ENCODE results near the gene TRIP6. TPM values are rescaled to one million over a fixed set of nuclear protein-coding genes. Genes with fewer than 3 reads are reported as not detected.
"Not testable (repeated sequence)": the region's sequence is repeated elsewhere in the genome, so short reads cannot be mapped to it uniquely, and the experiment has no call there.

TRIP6 gene
- total RNA-seq, 4 donors from 2014 or later: 71.9 to 94.3 (median 89.5) TPM

- peaks cover 82% of the 10 kb centered on the region for H3K27me3 ChIP-seq
- H3K4me3 ChIP-seq: no peak overlapping the region
- H3K9me3 ChIP-seq: no peaks in the 10 kb centered on the region
- no peak for TF ChIP-seq POLR2A (IDR thresholded peaks at IDR 0.05)
- TF ChIP-seq EP300 (IDR thresholded peaks at IDR 0.05): no peak
- no peak for TF ChIP-seq POLR2AphosphoS5 (IDR thresholded peaks at IDR 0.05)
- TF ChIP-seq, protein P1, sequence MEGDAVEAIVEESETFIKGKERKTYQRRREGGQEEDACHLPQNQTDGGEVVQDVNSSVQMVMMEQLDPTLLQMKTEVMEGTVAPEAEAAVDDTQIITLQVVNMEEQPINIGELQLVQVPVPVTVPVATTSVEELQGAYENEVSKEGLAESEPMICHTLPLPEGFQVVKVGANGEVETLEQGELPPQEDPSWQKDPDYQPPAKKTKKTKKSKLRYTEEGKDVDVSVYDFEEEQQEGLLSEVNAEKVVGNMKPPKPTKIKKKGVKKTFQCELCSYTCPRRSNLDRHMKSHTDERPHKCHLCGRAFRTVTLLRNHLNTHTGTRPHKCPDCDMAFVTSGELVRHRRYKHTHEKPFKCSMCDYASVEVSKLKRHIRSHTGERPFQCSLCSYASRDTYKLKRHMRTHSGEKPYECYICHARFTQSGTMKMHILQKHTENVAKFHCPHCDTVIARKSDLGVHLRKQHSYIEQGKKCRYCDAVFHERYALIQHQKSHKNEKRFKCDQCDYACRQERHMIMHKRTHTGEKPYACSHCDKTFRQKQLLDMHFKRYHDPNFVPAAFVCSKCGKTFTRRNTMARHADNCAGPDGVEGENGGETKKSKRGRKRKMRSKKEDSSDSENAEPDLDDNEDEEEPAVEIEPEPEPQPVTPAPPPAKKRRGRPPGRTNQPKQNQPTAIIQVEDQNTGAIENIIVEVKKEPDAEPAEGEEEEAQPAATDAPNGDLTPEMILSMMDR (IDR thresholded peaks at IDR 0.05): no peak
- ATAC-seq: no peak
- H3K27ac ChIP-seq: no peak overlapping the region
- 70 to 84% methylated on average over 2 to 4 of the region's 5 CpGs for WGBS, 2 donors (ENCODE audit: low coverage in 1 of 2)
- peaks cover 0 to 7% (median 3%) of the 10 kb centered on the region in 3 donors for H3K4me1 ChIP-seq
- H3K36me3 ChIP-seq: no peaks in the 10 kb centered on the region
These were observed 34.7 kb downstream of the TRIP6 start for GRCh38 chr7:100901921-100902332.

GRCh38 chr7:100902638-100903037 lies 35.5 kb downstream of the TRIP6 start:
- H3K9me3 ChIP-seq: no peaks in the 10 kb centered on the region
- no peak overlapping the region for H3K4me3 ChIP-seq
- no peaks in the 10 kb centered on the region for H3K4me1 ChIP-seq
- no peaks in the 10 kb centered on the region for H3K36me3 ChIP-seq
- no peak for ATAC-seq
- no peak overlapping the region for H3K27ac ChIP-seq
- peaks cover 82% of the 10 kb centered on the region for H3K27me3 ChIP-seq
- 87% methylated on average over 4 of the region's 7 CpGs; no CpG with 5 or more reads in 1 of the 2 donors for WGBS, 2 donors (ENCODE audit: low coverage in 1 of 2)
- TF ChIP-seq POLR2A (IDR thresholded peaks at IDR 0.05) (no peak), EP300 (IDR thresholded peaks at IDR 0.05) (no peak)

GRCh38 chr7:100908512-100908911 lies 41.3 kb downstream of the TRIP6 start:
- Histone ChIP-seq H3K36me3 (no peaks in the 10 kb centered on the region), H3K9me3 (no peaks in the 10 kb centered on the region), H3K4me1 (no peaks in the 10 kb centered on the region), H3K27ac (no peak overlapping the region), H3K4me3 (no peak overlapping the region), H3K27me3 (peaks cover 39% of the 10 kb centered on the region)
- no peak for ATAC-seq
- TF ChIP-seq POLR2A (IDR thresholded peaks at IDR 0.05) (no peak), EP300 (IDR thresholded peaks at IDR 0.05) (no peak), POLR2AphosphoS5 (IDR thresholded peaks at IDR 0.05) (no peak)
- TF ChIP-seq, protein P1 (IDR thresholded peaks at IDR 0.05): no peak
- 93 to 94% methylated on average over 5 of the region's 5 CpGs for WGBS, 2 donors (ENCODE audit: low coverage in 1 of 2)

DNA sequence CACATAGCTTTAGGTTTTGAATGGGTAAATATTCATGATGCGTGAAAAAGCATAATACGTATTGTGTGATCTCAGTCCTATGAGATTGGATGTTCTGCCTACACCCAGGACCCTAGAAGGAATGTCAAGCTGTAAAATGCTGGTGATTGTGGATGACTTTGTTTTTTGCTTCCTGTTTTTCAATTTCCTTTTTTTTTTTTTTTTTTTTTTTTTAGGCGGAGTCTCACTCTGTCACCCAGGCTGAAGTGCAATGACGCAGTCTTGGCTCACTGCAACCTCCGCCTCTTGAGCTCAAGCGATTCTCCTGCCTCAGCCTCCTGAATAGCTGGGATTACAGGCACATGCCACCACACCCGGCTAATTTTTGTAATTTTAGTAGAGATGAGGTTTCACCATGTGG lies 43.3 kb downstream of the TRIP6 start:
- H3K27me3 ChIP-seq: peaks cover 42% of the 10 kb centered on the region
- WGBS, 2 donors (ENCODE audit: low coverage in 1 of 2): 61 to 93% methylated on average over 2 to 5 of the region's 7 CpGs
- H3K4me1 ChIP-seq, H3K27ac ChIP-seq, H3K9me3 ChIP-seq, ATAC-seq, H3K4me3 ChIP-seq, H3K36me3 ChIP-seq: not testable (repeated sequence)

GRCh38 chr7:100911484-100911883 lies 44.3 kb downstream of the TRIP6 start:
- ATAC-seq: no peak
- no peaks in the 10 kb centered on the region for H3K36me3 ChIP-seq
- no peak overlapping the region for H3K27ac ChIP-seq
- no peaks in the 10 kb centered on the region for H3K9me3 ChIP-seq
- TF ChIP-seq EP300 (IDR thresholded peaks at IDR 0.05) (no peak), POLR2AphosphoS5 (IDR thresholded peaks at IDR 0.05) (no peak), POLR2A (IDR thresholded peaks at IDR 0.05) (no peak)
- TF ChIP-seq, protein P1 (IDR thresholded peaks at IDR 0.05): no peak
- peaks cover 43% of the 10 kb centered on the region for H3K27me3 ChIP-seq
- peaks cover 0 to 5% (median 0%) of the 10 kb centered on the region in 3 donors for H3K4me1 ChIP-seq
- WGBS, 2 donors (ENCODE audit: low coverage in 1 of 2): 67 to 100% methylated on average over 1 to 3 of the region's 3 CpGs
- no peak overlapping the region for H3K4me3 ChIP-seq

DNA sequence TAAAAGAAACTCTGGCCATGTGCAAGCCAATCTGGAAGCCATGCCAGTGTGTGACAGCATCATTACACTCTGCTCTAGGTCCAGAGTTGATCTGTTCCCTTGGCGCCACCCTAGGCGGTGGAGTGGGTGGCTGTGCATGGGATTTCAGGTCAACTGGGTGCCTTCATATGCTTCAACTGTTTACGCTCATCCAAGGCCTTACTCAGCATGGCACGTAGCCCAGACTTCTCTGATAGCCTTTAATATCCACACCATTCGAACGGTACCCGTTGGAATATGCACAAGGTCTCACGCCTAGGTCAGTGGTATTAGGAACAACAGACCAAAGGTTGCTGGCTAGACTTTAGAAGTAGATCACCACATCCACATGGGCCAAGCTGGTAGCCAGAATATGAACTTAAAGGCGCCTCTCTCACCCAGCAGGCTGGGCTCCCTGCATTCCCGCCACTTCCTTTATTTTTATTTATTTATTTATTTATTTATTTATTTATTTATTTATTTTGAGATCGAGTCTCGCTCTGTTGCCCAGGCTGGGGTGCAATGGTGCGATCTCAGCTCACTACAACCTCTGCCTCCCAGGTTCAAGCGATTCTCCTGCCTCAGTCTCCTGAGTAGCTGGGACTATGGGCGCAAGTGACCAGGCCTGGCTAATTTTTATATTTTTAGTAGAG lies 47.2 kb downstream of the TRIP6 start:
- no peaks in the 10 kb centered on the region for H3K9me3 ChIP-seq
- WGBS, 2 donors (ENCODE audit: low coverage in 1 of 2): 80 to 84% methylated on average over 1 to 9 of the region's 15 CpGs
- no peak for ATAC-seq

More for the DNA sequence above, 47.2 kb downstream of the TRIP6 start:
- no peaks in the 10 kb centered on the region for H3K36me3 ChIP-seq
- no peak overlapping the region for H3K4me3 ChIP-seq
- peaks cover 0 to 6% (median 0%) of the 10 kb centered on the region in 3 donors for H3K4me1 ChIP-seq
- TF ChIP-seq, protein P1 (IDR thresholded peaks at IDR 0.05): no peak
- TF ChIP-seq POLR2AphosphoS5 (IDR thresholded peaks at IDR 0.05) (no peak), POLR2A (IDR thresholded peaks at IDR 0.05) (no peak), EP300 (IDR thresholded peaks at IDR 0.05) (no peak)
- H3K27ac ChIP-seq: no peak overlapping the region
- peaks cover 30% of the 10 kb centered on the region for H3K27me3 ChIP-seq
